Endodermal cell (in vitro differentiated cells): ENCODE data around the gene MACIR. TPM values are rescaled to one million over a fixed set of nuclear protein-coding genes. Genes with fewer than 3 reads are reported as not detected.
A peak's percentile ranks its signal among the peaks of the same experiment; 100 is the strongest.

Source experiments
- DNase-seq: peaks from one replicate; pipeline ENCODE4 v3.0.0-alpha.2; 2017
- H3K27ac ChIP-seq: 2 replicates; pipeline ENCODE4 v1.5.1; 2013; ENCODE audit warnings: mild to moderate bottlenecking, low read depth, low read length, moderate library complexity
- H3K27me3 ChIP-seq: 2 replicates; pipeline ENCODE4 v1.6.1; 2013; ENCODE audit warnings: mild to moderate bottlenecking, low read length, moderate library complexity; ENCODE audit not compliant: insufficient read depth, control insufficient read depth, poor library complexity, severe bottlenecking
- H3K36me3 ChIP-seq: 2 replicates; pipeline ENCODE4 v1.7.0; 2013; ENCODE audit warnings: mild to moderate bottlenecking, low read length, moderate library complexity; ENCODE audit not compliant: control insufficient read depth, insufficient read depth
- H3K4me1 ChIP-seq: one replicate; pipeline ENCODE4 v1.7.0; 2013; ENCODE audit warnings: low read length; ENCODE audit not compliant: control insufficient read depth, insufficient read depth
- H3K4me3 ChIP-seq: 2 replicates; pipeline ENCODE4 v1.5.1; 2013; ENCODE audit warnings: mild to moderate bottlenecking, low read length, moderate library complexity
- H3K9ac ChIP-seq: 2 replicates; pipeline ENCODE4 v1.6.1; 2013; ENCODE audit warnings: mild to moderate bottlenecking, low read length, moderate library complexity; ENCODE audit not compliant: poor library complexity, severe bottlenecking; ENCODE audit errors: extremely low read depth
- H3K9me3 ChIP-seq: 2 replicates; pipeline ENCODE4 v1.6.1; 2013; ENCODE audit warnings: mild to moderate bottlenecking, low read length, moderate library complexity; ENCODE audit not compliant: control insufficient read depth
- H3K27ac Mint-ChIP-seq: 2 replicates; pipeline ENCODE4 v1.8.0; 2020; ENCODE audit warnings: mixed read lengths
- H3K27me3 Mint-ChIP-seq: 2 replicates; pipeline ENCODE4 v1.8.0; 2021; ENCODE audit warnings: mild to moderate bottlenecking, mixed read lengths; ENCODE audit not compliant: insufficient read depth
- H3K36me3 Mint-ChIP-seq: 2 replicates; pipeline ENCODE4 v1.8.0; 2020; ENCODE audit warnings: low read depth, mixed read lengths
- H3K4me1 Mint-ChIP-seq: 2 replicates; pipeline ENCODE4 v1.8.0; 2020; ENCODE audit warnings: mixed read lengths
- H3K4me3 Mint-ChIP-seq: 2 replicates; pipeline ENCODE4 v1.8.0; 2020; ENCODE audit warnings: mild to moderate bottlenecking, moderate library complexity, mixed read lengths
- H3K9me3 Mint-ChIP-seq: 2 replicates; pipeline ENCODE4 v1.8.0; 2020; ENCODE audit warnings: mild to moderate bottlenecking, mixed read lengths
- WGBS, 2 experiments: methylation state at CpG; one replicate each; pipeline versions ENCODE4 v1.1.5 to v1.1.7; 2013; ENCODE audit warnings: missing lambda C conversion rate in 2 of 2, mixed read lengths in 1 of 2; ENCODE audit not compliant: insufficient coverage in 1 of 2, insufficient read length in 1 of 2; 5-methylcytosine and 5-hydroxymethylcytosine counted together
- total RNA-seq, 2 donors: library from RNA; stranded (reverse); fragmentation: NEBNext Ultra II Directional in 1 of 2; extraction: Animal tissue kit (Norgen Biotek cat#: 25700) in 1 of 2; gene quantifications; 2 replicates in 1 of 2; 3 replicates in 1 of 2; pipeline ENCODE4 v1.2.1, GENCODE V29; 2021
- TF ChIP-seq, protein P1 (sequence below): fragments of 200-600 bp; sonication (generic); conservative IDR thresholded peaks from 2 replicates; pipeline ENCODE4 v1.5.0; 2021; ENCODE audit warnings: antibody characterized with exemption, mild to moderate bottlenecking

Gene MACIR
- total RNA-seq, 2 donors from 2014 or later, result 13.2 to 18.9 TPM

DNA sequence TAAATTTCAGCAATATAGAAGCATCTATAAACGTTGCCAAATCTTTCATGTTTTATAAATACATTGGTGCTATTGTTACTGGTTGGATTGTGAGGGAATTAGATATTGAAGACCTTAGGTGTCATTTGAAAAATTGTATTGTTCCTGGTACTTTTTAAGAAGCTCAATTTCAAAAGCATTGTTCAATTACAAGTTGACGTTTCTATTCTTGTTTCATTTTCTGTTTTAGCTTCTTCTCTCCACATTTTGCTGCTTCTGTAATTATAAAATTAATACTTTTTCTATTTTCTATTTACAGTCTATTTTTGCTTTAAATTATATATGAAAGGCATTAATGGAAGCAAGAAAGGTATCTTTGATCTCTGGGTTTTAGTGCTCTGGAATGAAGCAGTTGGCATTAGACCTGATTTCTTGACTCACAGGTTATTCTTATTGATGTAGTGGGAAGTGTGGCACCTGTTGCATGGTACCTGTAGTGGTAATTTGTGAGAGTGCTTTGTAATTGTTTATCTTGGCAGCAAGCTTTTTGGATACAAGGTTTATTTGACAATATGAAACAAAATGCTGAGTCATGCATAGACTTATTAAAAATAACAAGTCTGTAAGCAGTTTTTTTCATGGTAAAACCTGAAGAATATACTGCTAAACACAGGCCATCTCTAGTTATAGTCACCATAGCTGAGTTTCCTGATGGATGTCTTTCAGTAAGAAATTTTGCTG, 13.2 kb downstream of the MACIR start:
- Mint-ChIP-seq H3K27me3 (no peaks in the 10 kb centered on the region), H3K27ac (no peak overlapping the region), H3K36me3 (peaks cover 28% of the 10 kb centered on the region), H3K4me3 (no peak overlapping the region), H3K9me3 (no peaks in the 10 kb centered on the region), H3K4me1 (peaks cover 20% of the 10 kb centered on the region)
- WGBS, 2 experiments, result 86 to 100% methylated on average over 1 to 2 of the region's 2 CpGs
- H3K4me3 ChIP-seq, result no peak overlapping the region
- TF ChIP-seq, protein P1, sequence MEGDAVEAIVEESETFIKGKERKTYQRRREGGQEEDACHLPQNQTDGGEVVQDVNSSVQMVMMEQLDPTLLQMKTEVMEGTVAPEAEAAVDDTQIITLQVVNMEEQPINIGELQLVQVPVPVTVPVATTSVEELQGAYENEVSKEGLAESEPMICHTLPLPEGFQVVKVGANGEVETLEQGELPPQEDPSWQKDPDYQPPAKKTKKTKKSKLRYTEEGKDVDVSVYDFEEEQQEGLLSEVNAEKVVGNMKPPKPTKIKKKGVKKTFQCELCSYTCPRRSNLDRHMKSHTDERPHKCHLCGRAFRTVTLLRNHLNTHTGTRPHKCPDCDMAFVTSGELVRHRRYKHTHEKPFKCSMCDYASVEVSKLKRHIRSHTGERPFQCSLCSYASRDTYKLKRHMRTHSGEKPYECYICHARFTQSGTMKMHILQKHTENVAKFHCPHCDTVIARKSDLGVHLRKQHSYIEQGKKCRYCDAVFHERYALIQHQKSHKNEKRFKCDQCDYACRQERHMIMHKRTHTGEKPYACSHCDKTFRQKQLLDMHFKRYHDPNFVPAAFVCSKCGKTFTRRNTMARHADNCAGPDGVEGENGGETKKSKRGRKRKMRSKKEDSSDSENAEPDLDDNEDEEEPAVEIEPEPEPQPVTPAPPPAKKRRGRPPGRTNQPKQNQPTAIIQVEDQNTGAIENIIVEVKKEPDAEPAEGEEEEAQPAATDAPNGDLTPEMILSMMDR, result no peak
- H3K27ac ChIP-seq, result no peak overlapping the region
- DNase-seq, result no peak
- no peak overlapping the region for H3K9ac ChIP-seq
- no peaks in the 10 kb centered on the region for H3K27me3 ChIP-seq
- peaks cover 30% of the 10 kb centered on the region for H3K36me3 ChIP-seq
- no peaks in the 10 kb centered on the region for H3K9me3 ChIP-seq
- peaks cover 15% of the 10 kb centered on the region for H3K4me1 ChIP-seq

DNA sequence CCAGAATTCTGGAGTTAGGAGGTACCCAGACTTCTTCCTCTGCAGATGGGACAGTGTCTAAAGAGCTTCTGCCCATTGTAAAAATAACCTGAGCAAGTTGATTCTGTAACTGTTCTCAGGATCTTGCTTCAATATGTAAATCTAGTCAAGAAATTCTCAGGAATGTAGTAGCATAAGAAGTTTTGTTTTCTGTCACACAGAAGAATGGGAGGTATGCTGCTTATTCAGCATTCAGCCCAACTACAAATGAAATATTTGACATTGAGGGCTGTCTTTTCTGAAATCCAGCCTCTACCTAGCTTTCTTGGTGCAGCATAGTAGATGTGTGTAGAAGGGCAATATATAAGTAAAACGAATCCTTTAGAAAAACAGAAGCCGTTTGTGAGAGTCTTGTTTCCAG, 13.8 kb downstream of the MACIR start:
- Histone ChIP-seq H3K4me3 (peak overlapping the region; percentile 25), H3K9me3 (no peaks in the 10 kb centered on the region), H3K27ac (peak overlapping the region; percentile 5), H3K36me3 (peaks cover 29% of the 10 kb centered on the region), H3K4me1 (peaks cover 15% of the 10 kb centered on the region), H3K9ac (no peak overlapping the region), H3K27me3 (no peaks in the 10 kb centered on the region)
- no peak overlapping the region for H3K4me3 Mint-ChIP-seq
- WGBS, 2 experiments, result 79 to 93% methylated on average over 2 of the region's 2 CpGs
- peak overlapping the region; percentile 28 for H3K27ac Mint-ChIP-seq
- H3K9me3 Mint-ChIP-seq, result no peaks in the 10 kb centered on the region
- H3K4me1 Mint-ChIP-seq, result peaks cover 20% of the 10 kb centered on the region
- peaks cover 26% of the 10 kb centered on the region for H3K36me3 Mint-ChIP-seq
- no peak for DNase-seq
- TF ChIP-seq, protein P1, result no peak
- no peaks in the 10 kb centered on the region for H3K27me3 Mint-ChIP-seq

DNA sequence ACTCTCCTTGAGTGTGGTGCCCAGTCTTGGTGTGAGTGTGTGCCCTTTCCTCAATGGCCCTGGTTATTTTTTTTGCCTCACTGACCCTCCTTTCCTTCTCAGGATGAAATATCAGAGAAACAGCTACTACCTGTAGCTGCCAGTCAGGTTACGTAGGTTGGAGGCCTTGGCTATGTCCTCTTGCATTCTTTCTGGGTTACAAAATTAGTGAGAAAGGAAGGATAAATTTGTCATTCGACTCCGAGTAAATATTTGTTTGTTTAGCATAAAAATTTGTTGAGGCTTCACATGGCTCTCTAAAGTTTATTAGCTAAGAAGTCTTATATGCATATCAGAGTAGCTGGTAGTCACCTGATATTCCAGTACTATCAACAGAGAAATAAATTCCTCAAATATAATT, 15.4 kb downstream of the MACIR start:
- H3K9me3 Mint-ChIP-seq, result no peaks in the 10 kb centered on the region
- H3K27me3 ChIP-seq, result no peaks in the 10 kb centered on the region
- peak overlapping the region; percentile 25 for H3K4me3 ChIP-seq
- no peak overlapping the region for H3K27ac ChIP-seq
- peaks cover 17% of the 10 kb centered on the region for H3K36me3 Mint-ChIP-seq
- DNase-seq, result no peak
- no peak overlapping the region for H3K9ac ChIP-seq
- no peak overlapping the region for H3K4me3 Mint-ChIP-seq
- no peaks in the 10 kb centered on the region for H3K27me3 Mint-ChIP-seq
- H3K4me1 Mint-ChIP-seq, result peaks cover 20% of the 10 kb centered on the region
- peaks cover 18% of the 10 kb centered on the region for H3K36me3 ChIP-seq
- H3K27ac Mint-ChIP-seq, result peak overlapping the region; percentile 82
- TF ChIP-seq, protein P1, result no peak
- no peaks in the 10 kb centered on the region for H3K9me3 ChIP-seq
- H3K4me1 ChIP-seq, result peaks cover 15% of the 10 kb centered on the region
- 97% methylated on average over 3 of the region's 3 CpGs; no CpG with 5 or more reads in 1 of the 2 experiments for WGBS, 2 experiments
